AG09319 (cell line): ENCODE data around the gene MYH10.
A peak's percentile ranks its signal among the peaks of the same experiment; 100 is the strongest.

ENCODE experiments used
- DNase-seq: peaks from one replicate; pipeline ENCODE4 v3.0.0-alpha.2; 2010; ENCODE audit warnings: low read depth; ENCODE audit errors: extremely low read depth
- TF ChIP-seq, protein P1 (sequence below): IDR thresholded peaks from 2 replicates; pipeline ENCODE4 v1.5.1; 2011; ENCODE audit warnings: low read depth, mild to moderate bottlenecking, inconsistent platforms, low read length, moderate library complexity

The MYH10 gene

GRCh38 chr17:8630802-8631553, 453 bp upstream of the MYH10 start:
- DNase-seq: peak; percentile 99
- TF ChIP-seq, protein P1, sequence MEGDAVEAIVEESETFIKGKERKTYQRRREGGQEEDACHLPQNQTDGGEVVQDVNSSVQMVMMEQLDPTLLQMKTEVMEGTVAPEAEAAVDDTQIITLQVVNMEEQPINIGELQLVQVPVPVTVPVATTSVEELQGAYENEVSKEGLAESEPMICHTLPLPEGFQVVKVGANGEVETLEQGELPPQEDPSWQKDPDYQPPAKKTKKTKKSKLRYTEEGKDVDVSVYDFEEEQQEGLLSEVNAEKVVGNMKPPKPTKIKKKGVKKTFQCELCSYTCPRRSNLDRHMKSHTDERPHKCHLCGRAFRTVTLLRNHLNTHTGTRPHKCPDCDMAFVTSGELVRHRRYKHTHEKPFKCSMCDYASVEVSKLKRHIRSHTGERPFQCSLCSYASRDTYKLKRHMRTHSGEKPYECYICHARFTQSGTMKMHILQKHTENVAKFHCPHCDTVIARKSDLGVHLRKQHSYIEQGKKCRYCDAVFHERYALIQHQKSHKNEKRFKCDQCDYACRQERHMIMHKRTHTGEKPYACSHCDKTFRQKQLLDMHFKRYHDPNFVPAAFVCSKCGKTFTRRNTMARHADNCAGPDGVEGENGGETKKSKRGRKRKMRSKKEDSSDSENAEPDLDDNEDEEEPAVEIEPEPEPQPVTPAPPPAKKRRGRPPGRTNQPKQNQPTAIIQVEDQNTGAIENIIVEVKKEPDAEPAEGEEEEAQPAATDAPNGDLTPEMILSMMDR: no peak

- TF ChIP-seq, protein P1: no peak
- no peak for DNase-seq
Observed at GRCh38 chr17:8629371-8630226, 926 bp downstream of the MYH10 start.

DNA sequence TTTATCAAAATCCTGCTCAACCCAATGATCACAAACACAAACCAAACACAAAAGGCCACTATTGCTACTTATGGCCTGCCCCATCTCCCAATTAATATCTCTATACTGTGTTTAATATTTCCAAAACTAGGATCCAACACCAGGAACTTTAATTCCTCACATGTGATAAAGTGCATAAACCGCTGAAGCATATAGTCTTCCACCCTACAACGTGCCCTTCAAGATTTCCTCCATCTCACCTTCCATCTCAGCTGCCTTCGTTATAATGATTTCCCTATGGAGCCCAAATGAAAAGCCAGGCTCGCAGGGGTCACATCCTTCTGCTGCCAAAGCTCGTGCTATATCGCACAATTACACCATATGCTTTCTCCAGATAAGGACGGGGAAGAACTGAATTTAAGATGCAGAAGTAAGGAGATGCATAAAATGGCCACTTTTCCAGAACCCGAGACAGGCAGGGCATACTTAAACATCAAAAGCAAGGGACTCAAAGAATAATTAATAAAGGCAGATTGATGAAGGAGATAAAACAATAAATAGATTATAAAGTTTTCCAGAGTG, 1.8 kb downstream of the MYH10 start:
- TF ChIP-seq, protein P1: no peak

GRCh38 chr17:8628172-8628571, 2.4 kb downstream of the MYH10 start:
- no peak for DNase-seq
- TF ChIP-seq, protein P1: no peak

More for the DNA sequence above, 1.8 kb downstream of the MYH10 start:
- DNase-seq: no peak

DNA sequence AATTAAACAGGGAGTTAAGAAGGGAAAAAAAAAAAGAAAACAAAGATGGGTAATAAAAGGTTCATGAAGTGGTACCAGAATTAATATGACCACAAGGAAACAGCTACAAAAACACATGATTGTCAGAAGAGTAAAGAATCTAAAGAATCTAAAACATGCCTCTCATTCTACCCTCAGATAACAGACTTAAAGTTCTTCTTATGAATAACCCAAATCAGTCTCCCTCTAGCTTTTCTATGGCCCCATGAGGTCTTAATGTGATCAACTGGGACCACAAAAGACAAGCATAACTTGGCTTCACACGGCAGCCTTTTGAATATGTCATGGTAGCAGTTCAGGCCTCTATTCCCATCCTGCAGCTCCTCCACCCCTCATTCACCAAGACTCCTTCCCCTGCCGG, 6.9 kb downstream of the MYH10 start:
- TF ChIP-seq, protein P1: no peak
- no peak for DNase-seq

- DNase-seq: no peak
- TF ChIP-seq, protein P1: no peak
Observed at GRCh38 chr17:8622191-8622590, 8.3 kb downstream of the MYH10 start.

DNA sequence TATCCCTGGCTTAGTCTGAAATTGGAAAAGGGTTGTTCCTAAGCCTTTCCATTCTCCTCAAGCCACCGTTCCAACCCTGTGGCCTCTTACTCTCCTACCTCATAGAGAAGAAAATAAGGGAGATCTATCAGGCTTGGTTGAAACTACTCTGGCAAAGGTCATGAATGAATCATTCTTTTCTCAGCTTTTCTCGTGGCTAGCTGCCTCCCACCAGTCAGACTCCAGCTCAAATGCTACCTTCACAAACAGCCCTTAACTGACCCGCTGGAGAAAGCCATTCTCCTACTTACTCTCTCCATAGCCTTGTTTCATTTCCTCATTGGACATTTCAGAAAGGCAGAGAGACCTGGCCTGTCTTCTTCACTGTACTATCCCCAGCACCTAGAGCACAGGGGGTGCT, 8.9 kb downstream of the MYH10 start:
- no peak for DNase-seq
- TF ChIP-seq, protein P1: no peak
